Activated CD4-positive, CD25-positive, alpha-beta regulatory T cell treated with anti-CD3 and anti-CD28 coated beads, Interleukin-2, amount 50 U/mL, for 72 hours (primary cell): ENCODE data around the gene ATP5PB.

Experiments used
- DNase-seq: peaks from one replicate; pipeline ENCODE4 v3.0.0; 2021

ATP5PB gene

GRCh38 chr1:111446967-111447892 is 2.0 kb upstream of the ATP5PB start:
- DNase-seq, result no peak

- no peak for DNase-seq
Observed at GRCh38 chr1:111448482-111448917, 764 bp upstream of the ATP5PB start.

GRCh38 chr1:111449703-111450017 is 396 bp downstream of the ATP5PB start:
- no peak for DNase-seq

GRCh38 chr1:111450185-111450584 is 921 bp downstream of the ATP5PB start:
- DNase-seq, result no peak

GRCh38 chr1:111452581-111452980 is 3.3 kb downstream of the ATP5PB start:
- DNase-seq, result no peak

- DNase-seq, result no peak
Observed at GRCh38 chr1:111453706-111454105, 4.4 kb downstream of the ATP5PB start.

- DNase-seq, result no peak
Observed at GRCh38 chr1:111454859-111455641, 5.8 kb downstream of the ATP5PB start.

- DNase-seq, result no peak
Observed at GRCh38 chr1:111455642-111456031, 6.4 kb downstream of the ATP5PB start.

- DNase-seq, result no peak
Observed at GRCh38 chr1:111461765-111462164, 12.5 kb downstream of the ATP5PB start.

- no peak for DNase-seq
Observed at GRCh38 chr1:111462370-111463028, 13.2 kb downstream of the ATP5PB start.

- no peak for DNase-seq
Observed at GRCh38 chr1:111463029-111463683, 13.9 kb downstream of the ATP5PB start.

GRCh38 chr1:111465754-111466153 is 16.5 kb downstream of the ATP5PB start:
- DNase-seq, result no peak

- no peak for DNase-seq
Observed at GRCh38 chr1:111466480-111466879, 17.2 kb downstream of the ATP5PB start.

GRCh38 chr1:111467865-111468716 is 18.8 kb downstream of the ATP5PB start:
- DNase-seq, result no peak

- no peak for DNase-seq
Observed at GRCh38 chr1:111468717-111469100, 19.4 kb downstream of the ATP5PB start.

GRCh38 chr1:111469539-111469938 is 20.3 kb downstream of the ATP5PB start:
- DNase-seq, result no peak

GRCh38 chr1:111470596-111470995 is 21.3 kb downstream of the ATP5PB start:
- no peak for DNase-seq

- peak; percentile 51 for DNase-seq
Observed at GRCh38 chr1:111471012-111471411, 21.7 kb downstream of the ATP5PB start.

GRCh38 chr1:111471538-111471937 is 22.3 kb downstream of the ATP5PB start:
- DNase-seq, result no peak

- no peak for DNase-seq
Observed at GRCh38 chr1:111474106-111474505, 24.8 kb downstream of the ATP5PB start.

- DNase-seq, result no peak
Observed at GRCh38 chr1:111474521-111474920, 25.3 kb downstream of the ATP5PB start.

- no peak for DNase-seq
Observed at GRCh38 chr1:111475701-111476100, 26.4 kb downstream of the ATP5PB start.
